K562 (cell line): ENCODE results near the gene GALM. TPM values are rescaled to one million over a fixed set of nuclear protein-coding genes. Genes with fewer than 3 reads are reported as not detected.

Source experiments
- ATAC-seq: fragments of 200-7000 bp; cut with Tn5 transposase; 3 replicates; pipeline ENCODE4 v1.9.1; 2020; ENCODE audit warnings: moderate library complexity
- BruUV-seq: library from RNA; stranded (reverse); fragments of 400-500 nt; replicated peaks from 2 replicates; lab custom pipeline; 2021; lab: Mats Ljungman, UMichigan
- CTCF ChIA-PET: fragments of 300-600 bp; formaldehyde crosslinking; extraction: SDS; loops from one replicate; lab custom pipeline; 2021; ENCODE audit warnings: low intra/inter-chr PET ratio; lab: Yijun Ruan, JAX
- POLR2A ChIA-PET: fragments of 300-600, 350-650 bp; sonication (Branson Sonifier 250); formaldehyde crosslinking; extraction: SDS; loops from one replicate; lab custom pipeline; 2021; ENCODE audit warnings: antibody characterized with exemption, inconsistent platforms; lab: Yijun Ruan, JAX
- DNase-seq, 4 experiments: peaks; one replicate each; pipeline versions ENCODE4 v3.0.0 to v3.0.0-alpha.2; 2011 to 2018; ENCODE audit warnings: low spot score in 3 of 4, mixed read lengths in 3 of 4; ENCODE audit errors: extremely low read depth in 1 of 4
- FAIRE-seq: peaks from 2 replicates; lab custom pipeline; 2011; peaks lifted over from hg19 to GRCh38; lab: Jason Lieb, UNC
- H2AFZ ChIP-seq: 2 replicates; pipeline ENCODE4 v1.6.0; 2011; ENCODE audit warnings: low read depth, low read length, control low read depth, inconsistent platforms
- H3K27ac ChIP-seq: fragments of 200-600 bp; 3 replicates; pipeline ENCODE4 v1.8.0; 2011; ENCODE audit warnings: low read depth, mild to moderate bottlenecking, control low read depth, inconsistent platforms, low read length, moderate library complexity, mixed read lengths; ENCODE audit errors: extremely low read depth
- H3K27me3 ChIP-seq, 2 experiments: fragments of 300-600 bp in 1 of 2; 2 replicates in 1 of 2; 3 replicates in 1 of 2; pipeline versions ENCODE4 v1.6.0 to v1.8.0; 2011; ENCODE audit warnings: inconsistent platforms in 2 of 2, low read length in 2 of 2, mild to moderate bottlenecking in 1 of 2, mixed read lengths in 1 of 2, moderate library complexity in 1 of 2; ENCODE audit not compliant: control insufficient read depth in 2 of 2, insufficient read depth in 2 of 2
- H3K36me3 ChIP-seq: fragments of 300-600 bp; 3 replicates; pipeline ENCODE4 v1.8.0; 2011; ENCODE audit warnings: mild to moderate bottlenecking, low read length, inconsistent platforms; ENCODE audit not compliant: control insufficient read depth, insufficient read depth
- H3K4me1 ChIP-seq, 2 experiments: fragments of 200-600 bp in 1 of 2; replicated peaks in 1 of 2; 2 replicates in 1 of 2; 3 replicates in 1 of 2; pipeline versions ENCODE4 v1.5.1 to v1.8.0; 2011; ENCODE audit warnings: inconsistent platforms in 2 of 2, low read length in 2 of 2, mild to moderate bottlenecking in 1 of 2, mixed read lengths in 1 of 2, moderate library complexity in 1 of 2; ENCODE audit not compliant: control insufficient read depth in 2 of 2, insufficient read depth in 2 of 2
- H3K4me2 ChIP-seq: 2 replicates; pipeline ENCODE4 v1.6.1; 2011; ENCODE audit warnings: low read length, control low read depth, inconsistent platforms, mixed read lengths; ENCODE audit not compliant: insufficient read depth
- H3K4me3 ChIP-seq: fragments of 200-600 bp; sonication (generic), shearing (Covaris generic); 2 replicates; pipeline ENCODE4 v1.5.1; 2016; ENCODE audit warnings: control low read depth, inconsistent platforms
- H3K79me2 ChIP-seq: fragments of 200-600 bp; 3 replicates; pipeline ENCODE4 v1.8.0; 2011; ENCODE audit warnings: low read length, inconsistent platforms; ENCODE audit not compliant: control insufficient read depth, insufficient read depth
- H3K9ac ChIP-seq, 2 experiments: 2 replicates each; pipeline versions ENCODE4 v1.6.0 to v1.6.1; 2011; ENCODE audit warnings: low read depth in 2 of 2, low read length in 2 of 2, control low read depth in 1 of 2, inconsistent platforms in 1 of 2, mild to moderate bottlenecking in 1 of 2, mixed read lengths in 1 of 2; ENCODE audit not compliant: insufficient read depth in 1 of 2
- H3K9me1 ChIP-seq: one replicate; pipeline ENCODE4 v1.6.0; 2011; ENCODE audit warnings: inconsistent platforms, mild to moderate bottlenecking, low read length, moderate library complexity; ENCODE audit not compliant: control insufficient read depth, insufficient read depth
- H3K9me3 ChIP-seq: replicated peaks from 2 replicates; pipeline ENCODE4 v1.5.1; 2011; ENCODE audit warnings: low read depth, low read length, inconsistent platforms; ENCODE audit not compliant: control insufficient read depth, insufficient read depth
- H4K20me1 ChIP-seq: replicated peaks from 2 replicates; pipeline ENCODE4 v1.6.1; 2011; ENCODE audit warnings: low read length, inconsistent platforms, mixed read lengths; ENCODE audit not compliant: control insufficient read depth, insufficient read depth
- CC2D1A ChIP-seq: fragments of 450-650 bp; IDR thresholded peaks from 2 replicates; pipeline ENCODE4 v1.6.1; 2017; ENCODE audit warnings: mild to moderate bottlenecking
- EP400 ChIP-seq: fragments of 450-650 bp; IDR thresholded peaks from 2 replicates; pipeline ENCODE4 v1.6.1; 2017; ENCODE audit warnings: antibody characterized with exemption, mild to moderate bottlenecking, moderate library complexity
- JUNB ChIP-seq: fragments of 450-650 bp; formaldehyde crosslinking; conservative IDR thresholded peaks from 2 replicates; pipeline ENCODE4 v1.4.0; 2020; ENCODE audit warnings: mild to moderate bottlenecking
- KAT8 ChIP-seq: fragments of 450-650 bp; IDR thresholded peaks from 2 replicates; pipeline ENCODE4 v1.6.1; 2016; ENCODE audit warnings: low read depth, mild to moderate bottlenecking
- MAFK ChIP-seq: IDR thresholded peaks from 2 replicates; pipeline ENCODE4 v1.6.1; 2011; ENCODE audit warnings: low read length, improper control_type of control experiment
- MEF2A ChIP-seq: IDR thresholded peaks from 2 replicates; pipeline ENCODE4 v1.6.1; 2011; ENCODE audit warnings: low read depth, mild to moderate bottlenecking, low read length, moderate library complexity; ENCODE audit not compliant: control insufficient read depth
- NCOA6 ChIP-seq: fragments of 450-650 bp; IDR thresholded peaks from 2 replicates; pipeline ENCODE4 v1.6.1; 2017; ENCODE audit warnings: mild to moderate bottlenecking
- RFX5 ChIP-seq: IDR thresholded peaks from 2 replicates; pipeline ENCODE4 v1.6.1; 2011; ENCODE audit warnings: low read depth, mild to moderate bottlenecking, improper control_type of control experiment, low read length
- ZNF133 ChIP-seq: fragments of 250-450 bp; sonication (Bioruptor Pico); IDR thresholded peaks from 2 replicates; pipeline ENCODE4 v1.4.0; 2020; ENCODE audit warnings: mild to moderate bottlenecking
- WGBS: fragments of 100-300 bp; shearing (Covaris generic); methylation state at CpG from one replicate; pipeline ENCODE4 v1.1.6; 2016; ENCODE audit warnings: low coverage, mixed read lengths; ENCODE audit not compliant: insufficient coverage; ENCODE audit errors: missing lambda C conversion rate; 5-methylcytosine and 5-hydroxymethylcytosine counted together
- in situ Hi-C: fragments of 300-500 bp; cut with MboI; formaldehyde crosslinking; loops from 4 replicates; pipeline ENCODE4 v1.15.0; 2018; ENCODE audit warnings: inconsistent platforms, mixed read lengths
- intact Hi-C: fragments of 100-400 bp; cut with micrococcal nuclease; formaldehyde crosslinking; loops from 2 replicates; pipeline ENCODE4 v1.14.2; 2022
- polyA plus RNA-seq, 8 experiments: library from polyadenylated mRNA; depleted of rRNA in 4 of 8; stranded (reverse) in 5 of 8; unstranded in 3 of 8; fragments of >200 nt; fragmentation: Nextera tagmentation in 2 of 8; fragmentation: Illumina TruSeq in 1 of 8; extraction: Ambion mirVana in 2 of 8; extraction: Trizol in 1 of 8; gene quantifications; 2 replicates each; pipeline versions ENCODE4 v1.2.1 to v1.2.3, GENCODE V29; 2011 to 2014; ENCODE audit warnings: inconsistent platforms in 1 of 8, missing spikeins in 1 of 8
- total RNA-seq, 7 experiments: library from RNA; depleted of rRNA in 6 of 7; stranded (reverse); fragments of >200 nt in 6 of 7; fragmentation: Illumina TruSeq in 2 of 7; extraction: Trizol in 2 of 7; gene quantifications; 2 replicates each; pipeline versions ENCODE4 v1.2.1 to v1.2.3, GENCODE V29; 2011 to 2021; ENCODE audit warnings: low replicate concordance in 1 of 7
- TF ChIP-seq, protein P1 (sequence below), 2 experiments: fragments of 200-800 bp in 1 of 2; sonication (Bioruptor generic) in 1 of 2; sonication (generic) in 1 of 2; formaldehyde crosslinking in 1 of 2; IDR thresholded peaks in 1 of 2; conservative IDR thresholded peaks in 1 of 2; 2 replicates each; pipeline versions ENCODE4 v1.5.0 to v1.6.1; 2016 to 2020; ENCODE audit warnings: missing compliant biosample characterization in 1 of 2, missing genetic modification characterization in 1 of 2, missing genetic modification reagents in 1 of 2
- TF ChIP-seq, protein P2 (sequence below): fragments of 450-650 bp; formaldehyde crosslinking; IDR thresholded peaks from 2 replicates; pipeline ENCODE4 v1.4.0; 2020; ENCODE audit warnings: mild to moderate bottlenecking

The GALM gene
- total and polyA plus RNA-seq, 9 of the 15 experiments (the other 6 are each of a cell fraction or from before 2014, with no cell fraction given): 22.1 to 51.7 (median 27.9) TPM

DNA sequence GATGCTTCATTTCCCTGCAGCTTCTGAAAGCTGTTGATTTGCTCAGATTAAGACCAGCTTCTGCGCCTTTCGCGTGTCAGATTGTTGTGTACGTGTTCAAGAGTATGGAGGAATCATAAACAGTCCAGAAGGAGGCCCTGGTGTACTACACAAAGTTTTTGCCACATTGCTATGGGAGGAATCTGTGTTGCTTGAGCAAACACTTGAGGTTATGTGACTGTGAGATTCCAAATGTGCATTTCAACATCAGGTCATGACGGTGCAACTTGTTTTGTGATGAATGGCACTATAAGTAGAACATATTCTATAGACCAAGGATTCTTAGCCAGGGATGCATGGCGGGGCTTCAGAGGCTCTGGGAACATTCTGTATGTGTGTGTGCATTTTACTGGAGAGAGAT lies 50.3 kb downstream of the GALM start:
- Histone ChIP-seq H3K4me2 (no peak overlapping the region), H3K4me1 (no peaks in the 10 kb centered on the region; a peak in 2 of 5 replicates), H3K9ac (no peak overlapping the region), H3K9me1 (no peaks in the 10 kb centered on the region), H3K36me3 (no peaks in the 10 kb centered on the region; the same call in 1 of the 3 replicates), H3K27ac (no peak overlapping the region), H3K9me3 (no peaks in the 10 kb centered on the region), H3K79me2 (no peaks in the 10 kb centered on the region), H4K20me1 (no peaks in the 10 kb centered on the region), H3K4me3 (no peak overlapping the region), H2AFZ (no peak overlapping the region), H3K27me3 (no peaks in the 10 kb centered on the region)
- TF ChIP-seq ZNF133: no peak
- TF ChIP-seq CC2D1A: no peak
- no peak for TF ChIP-seq EP400
- TF ChIP-seq NCOA6: no peak
- TF ChIP-seq, protein P1, sequence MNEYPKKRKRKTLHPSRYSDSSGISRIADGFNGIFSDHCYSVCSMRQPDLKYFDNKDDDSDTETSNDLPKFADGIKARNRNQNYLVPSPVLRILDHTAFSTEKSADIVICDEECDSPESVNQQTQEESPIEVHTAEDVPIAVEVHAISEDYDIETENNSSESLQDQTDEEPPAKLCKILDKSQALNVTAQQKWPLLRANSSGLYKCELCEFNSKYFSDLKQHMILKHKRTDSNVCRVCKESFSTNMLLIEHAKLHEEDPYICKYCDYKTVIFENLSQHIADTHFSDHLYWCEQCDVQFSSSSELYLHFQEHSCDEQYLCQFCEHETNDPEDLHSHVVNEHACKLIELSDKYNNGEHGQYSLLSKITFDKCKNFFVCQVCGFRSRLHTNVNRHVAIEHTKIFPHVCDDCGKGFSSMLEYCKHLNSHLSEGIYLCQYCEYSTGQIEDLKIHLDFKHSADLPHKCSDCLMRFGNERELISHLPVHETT (CRISPR knock-in tag; conservative IDR thresholded peaks at IDR 0.05 in 1 of 2, IDR thresholded peaks at IDR 0.05 in 1 of 2): no peak
- TF ChIP-seq JUNB (CRISPR knock-in tag): no peak
- TF ChIP-seq RFX5: no peak
- TF ChIP-seq MEF2A: no peak
- TF ChIP-seq MAFK: no peak
- no peak for TF ChIP-seq KAT8
- TF ChIP-seq, protein P2, sequence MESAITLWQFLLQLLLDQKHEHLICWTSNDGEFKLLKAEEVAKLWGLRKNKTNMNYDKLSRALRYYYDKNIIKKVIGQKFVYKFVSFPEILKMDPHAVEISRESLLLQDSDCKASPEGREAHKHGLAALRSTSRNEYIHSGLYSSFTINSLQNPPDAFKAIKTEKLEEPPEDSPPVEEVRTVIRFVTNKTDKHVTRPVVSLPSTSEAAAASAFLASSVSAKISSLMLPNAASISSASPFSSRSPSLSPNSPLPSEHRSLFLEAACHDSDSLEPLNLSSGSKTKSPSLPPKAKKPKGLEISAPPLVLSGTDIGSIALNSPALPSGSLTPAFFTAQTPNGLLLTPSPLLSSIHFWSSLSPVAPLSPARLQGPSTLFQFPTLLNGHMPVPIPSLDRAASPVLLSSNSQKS (CRISPR knock-in tag): no peak
- in situ Hi-C loops (no loop called here), intact Hi-C loops (no loop called here)
- WGBS: 70% methylated on average over 6 of the region's 6 CpGs
- DNase-seq: no peak
- ChIA-PET CTCF (no interaction called here), POLR2A (interaction anchor here (0.7 to 1.0 kb wide), 2 partner anchors 34 to 602 kb away, joined by 3 read pairs; no protein-coding TSS in a partner anchor)
- no peak for ATAC-seq
- no peak for FAIRE-seq
- no TSS peak for BruUV-seq
